H1 (cell line): ENCODE results near the gene SNED1. TPM values are rescaled to one million over a fixed set of nuclear protein-coding genes. Genes with fewer than 3 reads are reported as not detected.

ENCODE experiments used
- CTCF ChIA-PET: fragments of 300-600 bp; sonication (Branson Sonifier 250); formaldehyde crosslinking; loops from one replicate; lab custom pipeline; 2021; ENCODE audit not compliant: partially characterized antibody; lab: Charles Lee
- POLR2A ChIA-PET: fragments of 300-600 bp; sonication (Branson Sonifier 250); formaldehyde crosslinking; loops from one replicate; lab custom pipeline; 2021; ENCODE audit warnings: inconsistent platforms; ENCODE audit not compliant: partially characterized antibody; lab: Charles Lee
- DNase-seq, 2 experiments: peaks; one replicate each; pipeline versions ENCODE4 v3.0.0 to v3.0.0-alpha.2; 2010 to 2022; ENCODE audit warnings: low spot score in 2 of 2, low read depth in 1 of 2, mixed read lengths in 1 of 2
- FAIRE-seq: peaks from 2 replicates; lab custom pipeline; 2011; peaks lifted over from hg19 to GRCh38; lab: Jason Lieb, UNC
- H2AFZ ChIP-seq: 2 replicates; pipeline ENCODE4 v1.8.1; 2012; ENCODE audit warnings: low read length, inconsistent platforms
- H2AK5ac ChIP-seq: 2 replicates; pipeline ENCODE4 v1.6.1; 2013; ENCODE audit warnings: low read depth, low read length
- H2BK120ac ChIP-seq: replicated peaks from 2 replicates; pipeline ENCODE3; 2013; ENCODE audit warnings: low read depth, low read length, inconsistent platforms
- H2BK12ac ChIP-seq: 2 replicates; pipeline ENCODE4 v1.6.1; 2013; ENCODE audit warnings: low read depth, low read length
- H2BK15ac ChIP-seq: 2 replicates; pipeline ENCODE4 v1.6.1; 2013; ENCODE audit warnings: low read length
- H2BK20ac ChIP-seq: 2 replicates; pipeline ENCODE4 v1.6.1; 2013; ENCODE audit warnings: low read length
- H2BK5ac ChIP-seq: 2 replicates; pipeline ENCODE4 v1.6.1; 2013; ENCODE audit warnings: low read depth, low read length
- H3K14ac ChIP-seq: 2 replicates; pipeline ENCODE4 v1.6.1; 2013; ENCODE audit warnings: inconsistent platforms; ENCODE audit not compliant: insufficient read length
- H3K18ac ChIP-seq: 2 replicates; pipeline ENCODE4 v1.6.1; 2013; ENCODE audit warnings: low read length; ENCODE audit errors: extremely low read depth
- H3K23ac ChIP-seq: 2 replicates; pipeline ENCODE4 v1.6.1; 2013; ENCODE audit warnings: inconsistent platforms; ENCODE audit not compliant: insufficient read length
- H3K23me2 ChIP-seq: 2 replicates; pipeline ENCODE4 v1.6.1; 2013; ENCODE audit warnings: low read depth, low read length
- H3K27ac ChIP-seq: 2 replicates; pipeline ENCODE4 v1.6.1; 2011; ENCODE audit warnings: low read depth, low read length, inconsistent platforms
- H3K27me3 ChIP-seq, 4 experiments: replicated peaks in 1 of 4; 1 replicate in 1 of 4; 2 replicates in 3 of 4; pipeline versions ENCODE4 v1.6.1 to v1.8.1; 2011 to 2013; ENCODE audit warnings: low read length in 3 of 4, mild to moderate bottlenecking in 3 of 4, inconsistent platforms in 2 of 4, mixed read lengths in 2 of 4, moderate library complexity in 1 of 4; ENCODE audit not compliant: control insufficient read depth in 3 of 4, insufficient read depth in 3 of 4; ENCODE audit errors: extremely low read depth in 1 of 4
- H3K36me3 ChIP-seq, 4 experiments: 2 replicates each; pipeline versions ENCODE4 v1.6.1 to v1.8.1; 2011 to 2013; ENCODE audit warnings: mild to moderate bottlenecking in 4 of 4, low read length in 3 of 4, moderate library complexity in 2 of 4, control low read depth in 1 of 4, inconsistent platforms in 1 of 4; ENCODE audit not compliant: insufficient read depth in 4 of 4, control insufficient read depth in 2 of 4
- H3K4ac ChIP-seq: replicated peaks from 2 replicates; pipeline ENCODE3; 2013; ENCODE audit warnings: low read length, low read depth, mixed read lengths, inconsistent platforms; ENCODE audit not compliant: insufficient read length
- H3K4me1 ChIP-seq, 4 experiments: replicated peaks in 1 of 4; 1 replicate in 1 of 4; 2 replicates in 3 of 4; pipeline versions ENCODE4 v1.6.1 to v1.8.1; 2011 to 2013; ENCODE audit warnings: low read length in 3 of 4, inconsistent platforms in 2 of 4, mixed read lengths in 1 of 4; ENCODE audit not compliant: insufficient read depth in 4 of 4, control insufficient read depth in 3 of 4
- H3K4me2 ChIP-seq, 2 experiments: 2 replicates each; pipeline versions ENCODE4 v1.6.1 to v1.8.1; 2011 to 2013; ENCODE audit warnings: low read depth in 2 of 2, low read length in 2 of 2, control low read depth in 1 of 2, inconsistent platforms in 1 of 2, mild to moderate bottlenecking in 1 of 2; ENCODE audit not compliant: insufficient read depth in 1 of 2
- H3K4me3 ChIP-seq, 4 experiments: fragments of 200-600, 300-600 bp in 1 of 4; sonication (generic), shearing (Covaris generic), sonication (Bioruptor Twin) in 1 of 4; 2 replicates each; pipeline versions ENCODE4 v1.5.1 to v1.8.1; 2011 to 2016; ENCODE audit warnings: low read length in 4 of 4, low read depth in 3 of 4, control low read depth in 2 of 4, inconsistent platforms in 2 of 4, mild to moderate bottlenecking in 2 of 4, mixed read lengths in 1 of 4, moderate library complexity in 1 of 4; ENCODE audit not compliant: insufficient read depth in 2 of 4; ENCODE audit errors: extremely low read depth in 1 of 4
- H3K56ac ChIP-seq: replicated peaks from 2 replicates; pipeline ENCODE3; 2013; ENCODE audit warnings: low read depth, mild to moderate bottlenecking, mixed read lengths, low read length, inconsistent platforms; ENCODE audit not compliant: insufficient read length
- H3K79me1 ChIP-seq: 2 replicates; pipeline ENCODE4 v1.6.1; 2013; ENCODE audit warnings: low read depth, low read length, control low read depth
- H3K79me2 ChIP-seq, 2 experiments: 2 replicates each; pipeline versions ENCODE4 v1.6.1 to v1.8.1; 2012 to 2013; ENCODE audit warnings: low read length in 2 of 2, mild to moderate bottlenecking in 2 of 2, inconsistent platforms in 1 of 2; ENCODE audit not compliant: insufficient read depth in 2 of 2, control insufficient read depth in 1 of 2
- H3K9ac ChIP-seq, 4 experiments: replicated peaks in 1 of 4; 1 replicate in 1 of 4; 2 replicates in 3 of 4; pipeline versions ENCODE4 v1.6.1 to v1.8.1; 2011 to 2013; ENCODE audit warnings: low read depth in 3 of 4, low read length in 3 of 4, control low read depth in 2 of 4, mild to moderate bottlenecking in 2 of 4, moderate library complexity in 2 of 4, inconsistent platforms in 1 of 4; ENCODE audit errors: extremely low read depth in 1 of 4
- H3K9me3 ChIP-seq, 2 experiments: 2 replicates each; pipeline versions ENCODE4 v1.6.1 to v1.8.1; 2012 to 2013; ENCODE audit warnings: mild to moderate bottlenecking in 2 of 2, moderate library complexity in 2 of 2, control low read depth in 1 of 2, inconsistent platforms in 1 of 2, low read depth in 1 of 2, low read length in 1 of 2, mixed read lengths in 1 of 2; ENCODE audit not compliant: insufficient read depth in 2 of 2
- H4K20me1 ChIP-seq, 2 experiments: replicated peaks in 1 of 2; 2 replicates each; pipeline versions ENCODE3 to v1.8.1; 2011 to 2013; ENCODE audit warnings: inconsistent platforms in 2 of 2, low read length in 2 of 2, mild to moderate bottlenecking in 1 of 2; ENCODE audit not compliant: insufficient read depth in 2 of 2, control insufficient read depth in 1 of 2
- H4K5ac ChIP-seq: 2 replicates; pipeline ENCODE4 v1.6.1; 2013; ENCODE audit warnings: low read length, low read depth, mixed read lengths, inconsistent platforms; ENCODE audit not compliant: insufficient read length
- H4K8ac ChIP-seq: 2 replicates; pipeline ENCODE4 v1.8.0; 2013; ENCODE audit warnings: mild to moderate bottlenecking, moderate library complexity, low read length, inconsistent platforms; ENCODE audit not compliant: insufficient read depth; ENCODE audit errors: extremely low read depth
- H4K91ac ChIP-seq: replicated peaks from 2 replicates; pipeline ENCODE3; 2013; ENCODE audit warnings: low read length, mixed read lengths, inconsistent platforms; ENCODE audit not compliant: insufficient read length
- CEBPB ChIP-seq: IDR thresholded peaks from 2 replicates; pipeline ENCODE4 v1.6.1; 2012; ENCODE audit warnings: low read depth, low read length
- CHD2 ChIP-seq: IDR thresholded peaks from 2 replicates; pipeline ENCODE4 v1.6.1; 2012; ENCODE audit warnings: low read length, improper control_type of control experiment
- EZH2 ChIP-seq: fragments of 200-600 bp; sonication (generic); IDR thresholded peaks from 2 replicates; pipeline ENCODE4 v1.7.1; 2012; ENCODE audit warnings: low read depth, mild to moderate bottlenecking, moderate library complexity, low read length, inconsistent platforms; ENCODE audit not compliant: severe bottlenecking
- KDM4A ChIP-seq: IDR thresholded peaks from one replicate; pipeline ENCODE4 v1.7.1; 2012; ENCODE audit warnings: low read depth, mild to moderate bottlenecking, moderate library complexity, low read length, inconsistent platforms; ENCODE audit not compliant: severe bottlenecking
- POU5F1 ChIP-seq: IDR thresholded peaks from 2 replicates; pipeline ENCODE4 v1.6.1; 2011; ENCODE audit warnings: low read depth, mild to moderate bottlenecking, low read length, moderate library complexity
- RBBP5 ChIP-seq: IDR thresholded peaks from 2 replicates; pipeline ENCODE4 v1.7.1; 2012; ENCODE audit warnings: low read depth, mild to moderate bottlenecking, inconsistent platforms, low read length, moderate library complexity, borderline replicate concordance
- SIX5 ChIP-seq: IDR thresholded peaks from 2 replicates; pipeline ENCODE4 v1.6.1; 2011; ENCODE audit warnings: mild to moderate bottlenecking, low read depth, low read length
- SUZ12 ChIP-seq: fragments of 200-600 bp; sonication (generic); IDR thresholded peaks from 2 replicates; pipeline ENCODE4 v1.6.1; 2012; ENCODE audit warnings: mild to moderate bottlenecking, inconsistent platforms, low read length, moderate library complexity, mixed read lengths
- WGBS, 2 experiments: shearing (Covaris generic) in 1 of 2; methylation state at CpG; one replicate each; pipeline versions ENCODE4 v1.1.6 to v1.1.7; 2013 to 2015; ENCODE audit warnings: low lambda C conversion rate in 2 of 2, mixed read lengths in 2 of 2, inconsistent platforms in 1 of 2, low coverage in 1 of 2, missing lambda C conversion rate in 1 of 2; ENCODE audit not compliant: insufficient replicate concordance in 2 of 2, insufficient coverage in 1 of 2, insufficient read length in 1 of 2; ENCODE audit errors: extremely low coverage in 1 of 2, missing lambda C conversion rate in 1 of 2; 5-methylcytosine and 5-hydroxymethylcytosine counted together
- polyA plus RNA-seq, 7 experiments: library from polyadenylated mRNA; depleted of rRNA in 3 of 7; stranded (reverse) in 5 of 7; unstranded in 2 of 7; fragments of >200 nt in 5 of 7; fragments of 200-250 nt in 2 of 7; gene quantifications; 1 replicate in 5 of 7; 2 replicates in 1 of 7; 4 replicates in 1 of 7; pipeline versions ENCODE4 v1.2.1 to v1.2.3, GENCODE V29; 2011 to 2013; ENCODE audit warnings: missing spikeins in 2 of 7, mixed read lengths in 2 of 7
- total RNA-seq: library from RNA; stranded (reverse); fragmentation: NEBNext Ultra II Directional; extraction: Animal tissue kit (Norgen Biotek cat#: 25700); gene quantifications from 2 replicates; pipeline ENCODE4 v1.2.1, GENCODE V29; 2021

SNED1 gene
- total and polyA plus RNA-seq, 2 of the 8 experiments (the other 6 are each of a cell fraction or from before 2014, with no cell fraction given) = 1.9 TPM

GRCh38 chr2:240972636-240973521 lies 25.5 kb upstream of the SNED1 start:
- H3K14ac ChIP-seq = no peak overlapping the region
- no peak overlapping the region for H3K4ac ChIP-seq
- no peaks in the 10 kb centered on the region for H4K20me1 ChIP-seq
- no peaks in the 10 kb centered on the region for H3K4me1 ChIP-seq
- H2BK15ac ChIP-seq = no peak overlapping the region
- no peak overlapping the region for H3K23ac ChIP-seq
- H2BK20ac ChIP-seq = no peak overlapping the region
- no peak overlapping the region for H3K56ac ChIP-seq
- H3K9ac ChIP-seq = no peak overlapping the region
- H4K8ac ChIP-seq = no peak overlapping the region
- no peak overlapping the region for H2BK120ac ChIP-seq
- ChIA-PET POLR2A (interaction anchor here (2.0 kb wide), 1 partner anchor 9 kb away, joined by 4 read pairs; no protein-coding TSS in a partner anchor), CTCF (interaction anchor here (1.3 to 3.5 kb wide), 3 partner anchors 9 to 59 kb away, joined by 5 to 15 read pairs (median 6); no protein-coding TSS in a partner anchor)
- no peak for TF ChIP-seq EZH2
- no peak for TF ChIP-seq CEBPB
- TF ChIP-seq SIX5 = no peak
- TF ChIP-seq POU5F1 = no peak
- TF ChIP-seq RBBP5 = no peak
- TF ChIP-seq CHD2 = no peak
- no peak for TF ChIP-seq KDM4A
- TF ChIP-seq SUZ12 = no peak
- H3K9me3 ChIP-seq = no peaks in the 10 kb centered on the region
- no peak for DNase-seq
- H3K36me3 ChIP-seq = no peaks in the 10 kb centered on the region
- no peaks in the 10 kb centered on the region for H3K27me3 ChIP-seq
- H2BK5ac ChIP-seq = no peak overlapping the region
- H2AK5ac ChIP-seq = no peak overlapping the region
- 78% methylated on average over 15 of the region's 17 CpGs; no CpG with 5 or more reads in 1 of the 2 experiments for WGBS, 2 experiments
- FAIRE-seq = no peak
- H3K79me2 ChIP-seq = no peaks in the 10 kb centered on the region
- no peak overlapping the region for H3K18ac ChIP-seq
- H3K4me3 ChIP-seq = no peak overlapping the region
- H3K27ac ChIP-seq = no peak overlapping the region
- no peak overlapping the region for H4K5ac ChIP-seq
- no peak overlapping the region for H4K91ac ChIP-seq
- no peaks in the 10 kb centered on the region for H3K79me1 ChIP-seq
- H2AFZ ChIP-seq = no peak overlapping the region
- no peak overlapping the region for H3K4me2 ChIP-seq
- no peaks in the 10 kb centered on the region for H3K23me2 ChIP-seq
- no peak overlapping the region for H2BK12ac ChIP-seq
